C4-2B (cell line): ENCODE data around the gene CHRM4.
A peak's percentile ranks its signal among the peaks of the same experiment; 100 is the strongest.

ENCODE experiments used
- H3K27ac ChIP-seq: fragments of 450-650 bp; 2 replicates; pipeline ENCODE4 v1.5.1; 2017
- ZFX ChIP-seq: fragments of 450-650 bp; IDR thresholded peaks from 2 replicates; pipeline ENCODE4 v1.6.1; 2017
- TF ChIP-seq, protein P1 (sequence below): fragments of 450-650 bp; conservative IDR thresholded peaks from 2 replicates; pipeline ENCODE4 v1.5.1; 2017; ENCODE audit warnings: mild to moderate bottlenecking

CHRM4 gene

DNA sequence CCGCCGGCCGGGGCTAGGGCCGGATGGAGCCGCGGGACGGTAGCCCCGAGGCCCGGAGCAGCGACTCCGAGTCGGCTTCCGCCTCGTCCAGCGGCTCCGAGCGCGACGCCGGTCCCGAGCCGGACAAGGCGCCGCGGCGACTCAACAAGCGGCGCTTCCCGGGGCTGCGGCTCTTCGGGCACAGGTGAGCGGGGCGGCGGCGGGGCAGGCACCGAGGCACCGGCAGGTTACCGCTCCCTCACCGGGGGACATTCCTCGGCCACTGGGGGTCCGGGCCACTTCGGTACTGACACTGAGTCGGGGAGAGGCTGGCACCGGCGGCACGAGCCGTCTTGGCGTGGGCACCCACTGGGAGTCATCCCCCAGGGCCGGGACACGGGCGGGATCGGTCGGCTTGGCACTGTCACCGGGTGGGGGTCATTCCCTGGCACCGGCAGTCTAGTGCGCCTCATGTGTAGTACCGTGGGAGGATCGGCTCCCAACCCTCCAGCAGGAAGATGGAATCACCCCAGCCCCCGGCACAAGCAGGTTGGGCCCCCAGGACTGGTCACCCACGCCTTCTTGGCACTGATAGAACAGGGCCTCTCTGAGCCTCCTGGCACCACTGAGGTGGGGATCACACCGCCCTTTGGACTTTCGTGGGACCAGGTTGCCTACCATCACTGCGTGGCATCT, 43.8 kb downstream of the CHRM4 start:
- peak overlapping the region; percentile 88 for H3K27ac ChIP-seq
- TF ChIP-seq, protein P1, sequence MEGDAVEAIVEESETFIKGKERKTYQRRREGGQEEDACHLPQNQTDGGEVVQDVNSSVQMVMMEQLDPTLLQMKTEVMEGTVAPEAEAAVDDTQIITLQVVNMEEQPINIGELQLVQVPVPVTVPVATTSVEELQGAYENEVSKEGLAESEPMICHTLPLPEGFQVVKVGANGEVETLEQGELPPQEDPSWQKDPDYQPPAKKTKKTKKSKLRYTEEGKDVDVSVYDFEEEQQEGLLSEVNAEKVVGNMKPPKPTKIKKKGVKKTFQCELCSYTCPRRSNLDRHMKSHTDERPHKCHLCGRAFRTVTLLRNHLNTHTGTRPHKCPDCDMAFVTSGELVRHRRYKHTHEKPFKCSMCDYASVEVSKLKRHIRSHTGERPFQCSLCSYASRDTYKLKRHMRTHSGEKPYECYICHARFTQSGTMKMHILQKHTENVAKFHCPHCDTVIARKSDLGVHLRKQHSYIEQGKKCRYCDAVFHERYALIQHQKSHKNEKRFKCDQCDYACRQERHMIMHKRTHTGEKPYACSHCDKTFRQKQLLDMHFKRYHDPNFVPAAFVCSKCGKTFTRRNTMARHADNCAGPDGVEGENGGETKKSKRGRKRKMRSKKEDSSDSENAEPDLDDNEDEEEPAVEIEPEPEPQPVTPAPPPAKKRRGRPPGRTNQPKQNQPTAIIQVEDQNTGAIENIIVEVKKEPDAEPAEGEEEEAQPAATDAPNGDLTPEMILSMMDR, result 0 out of 2 replicates have a peak, but pooled peaks have one; percentile 29
- peak; percentile 47; the same call in 1 of the 2 replicates for TF ChIP-seq ZFX

DNA sequence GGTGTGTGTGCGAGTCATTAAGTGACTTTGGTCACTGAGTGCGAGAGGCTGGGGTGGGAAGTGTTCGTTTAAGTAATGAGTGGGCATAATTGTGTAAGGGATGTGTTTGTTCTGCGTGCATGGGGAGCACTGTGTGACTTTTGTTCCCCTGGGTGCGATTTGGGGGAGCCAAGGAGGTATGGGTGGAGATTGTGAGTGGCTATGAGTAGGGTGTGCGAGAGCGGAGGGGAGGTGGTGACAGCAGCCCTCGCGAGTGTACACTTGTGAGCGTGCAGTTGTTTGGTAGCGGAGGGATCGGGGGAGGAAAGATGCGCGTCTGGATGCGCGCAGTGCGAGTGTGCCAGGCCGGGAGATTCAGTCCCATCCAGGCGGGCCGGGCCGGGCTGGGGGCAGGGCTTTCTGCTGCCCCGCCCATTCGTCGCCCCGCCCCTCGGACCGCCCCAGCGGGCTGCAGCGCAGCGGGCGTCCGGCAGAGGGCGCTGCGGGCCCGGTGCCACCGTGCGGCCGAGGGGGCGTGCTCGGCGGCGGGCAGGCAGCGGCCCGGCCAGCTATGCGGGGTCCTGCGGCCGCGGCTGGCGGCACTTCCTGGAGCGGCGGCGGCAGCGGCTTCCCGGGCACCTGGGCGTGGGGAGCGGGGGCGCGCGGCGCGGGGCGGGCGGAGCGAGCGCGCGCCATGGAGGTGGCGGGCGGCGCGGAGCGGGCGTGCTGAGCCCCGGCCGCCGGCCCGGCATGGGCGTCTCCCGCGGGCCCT, 44.5 kb downstream of the CHRM4 start, which contains the start of gene DGKZ:
Gene DGKZ (plus strand): TSS at position 578 of the 751 bp plus-strand sequence. CDS start 197 bp downstream, outside the sequence.
- peak within 1 kb of the TSS; percentile 88 for H3K27ac ChIP-seq
- TF ChIP-seq, protein P1, result peak; percentile 100
- no peak for TF ChIP-seq ZFX

DNA sequence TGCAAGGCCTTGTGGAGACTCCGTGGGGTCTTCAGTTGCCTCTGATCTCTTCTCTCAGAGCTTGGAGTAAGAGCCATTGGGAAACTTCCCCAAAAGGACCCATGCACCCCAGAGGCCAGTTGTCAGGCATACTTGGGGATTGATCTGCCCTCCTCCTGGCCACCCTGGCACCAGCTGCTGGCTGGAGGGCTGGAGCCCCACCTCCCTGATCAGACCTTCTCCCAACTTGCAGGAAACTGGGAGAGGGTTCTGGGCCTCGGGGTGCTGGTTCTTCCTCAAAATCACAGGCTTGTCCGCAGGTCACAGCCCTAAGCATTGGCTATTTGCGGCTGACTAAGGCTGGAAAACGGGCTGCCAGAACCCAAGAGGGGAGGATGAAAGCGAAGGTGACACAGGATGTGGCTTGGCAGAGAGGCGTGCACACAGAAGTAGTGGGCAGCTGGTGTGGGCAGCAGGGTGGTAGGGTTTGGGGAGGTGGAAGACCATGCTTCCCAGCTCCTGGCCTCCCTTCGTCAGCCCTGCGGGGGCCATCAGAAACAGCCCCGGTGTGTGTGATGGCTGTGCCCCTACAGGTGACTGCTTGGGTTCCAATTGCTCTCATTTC, 45.6 kb downstream of the CHRM4 start:
- no peak overlapping the region for H3K27ac ChIP-seq
- TF ChIP-seq, protein P1, result no peak
- TF ChIP-seq ZFX, result no peak

DNA sequence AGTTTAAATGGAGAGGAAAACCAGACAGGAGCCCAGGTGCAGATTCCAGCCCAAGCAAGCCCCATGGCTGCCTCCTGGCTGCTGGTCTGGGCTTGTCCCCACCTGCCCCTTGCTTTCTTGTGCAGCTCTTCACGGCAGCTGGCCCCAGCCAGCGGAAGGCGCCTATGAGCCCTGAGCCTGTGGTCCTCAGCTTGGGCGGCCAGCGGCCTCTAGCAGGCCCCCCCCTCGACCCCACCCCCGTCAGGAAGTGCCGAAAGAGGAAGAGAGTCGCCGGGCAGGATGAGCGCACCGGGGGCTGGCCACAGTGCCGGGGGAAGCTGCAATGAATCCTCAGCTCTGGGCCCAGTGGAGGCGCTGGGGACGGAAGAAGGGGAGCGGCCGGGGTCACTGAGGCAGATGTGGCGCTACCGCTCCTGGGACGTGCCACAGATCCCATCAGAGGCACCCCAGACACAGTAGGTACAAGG, 46.4 kb downstream of the CHRM4 start:
- H3K27ac ChIP-seq, result no peak overlapping the region; the same call in 1 of the 2 replicates
- no peak for TF ChIP-seq ZFX
- TF ChIP-seq, protein P1, result no peak

DNA sequence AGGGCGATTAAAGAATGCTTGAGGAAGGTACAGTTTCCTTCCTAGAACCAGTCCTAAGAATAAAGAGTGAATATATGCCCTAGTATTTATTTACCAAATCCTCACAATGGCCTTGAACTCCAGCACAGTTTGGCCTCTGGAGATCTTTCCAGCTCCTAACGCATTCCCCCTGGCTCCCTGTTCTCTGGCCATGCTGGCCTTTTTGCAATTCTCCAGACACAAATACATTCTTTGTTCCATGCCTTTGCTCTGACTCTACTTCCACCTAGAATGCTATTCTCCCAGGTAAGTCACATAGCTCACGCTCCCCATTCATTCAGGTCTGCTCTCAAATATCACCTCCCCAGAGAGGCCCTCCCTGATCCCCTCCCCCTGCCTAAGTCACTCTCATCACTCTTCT, 48.1 kb downstream of the CHRM4 start:
- TF ChIP-seq, protein P1, result no peak
- no peak for TF ChIP-seq ZFX
- no peak overlapping the region for H3K27ac ChIP-seq

DNA sequence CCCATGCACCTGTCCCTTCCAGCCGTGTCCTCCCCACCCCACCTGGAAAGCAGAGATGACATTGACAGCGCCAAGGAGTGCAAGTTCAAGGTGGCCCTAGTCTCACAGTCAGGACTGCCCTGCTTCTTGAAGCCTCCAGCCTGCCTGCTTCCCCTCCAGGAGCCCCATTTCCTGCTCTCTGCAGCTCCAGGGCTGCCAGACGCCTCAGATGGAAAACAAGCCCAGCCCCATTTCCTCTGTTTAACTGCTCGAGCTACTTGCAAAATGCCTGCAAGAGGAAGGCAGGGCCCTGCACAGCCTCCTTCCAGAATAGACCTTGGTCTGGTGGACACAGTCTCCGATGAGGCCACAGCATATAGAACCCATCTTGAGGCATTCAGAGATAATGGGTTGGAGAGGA, 49.3 kb downstream of the CHRM4 start:
- TF ChIP-seq, protein P1, result no peak
- TF ChIP-seq ZFX, result no peak
- peak overlapping the region; percentile 11; the same call in 1 of the 2 replicates for H3K27ac ChIP-seq
